Uterus (tissue), 4 donors: Measurements from ENCODE around the gene LRBA. TPM values are rescaled to one million over a fixed set of nuclear protein-coding genes. Genes with fewer than 3 reads are reported as not detected.
"Not testable (repeated sequence)": the region's sequence is repeated elsewhere in the genome, so short reads cannot be mapped to it uniquely, and the experiment has no call there.

Experiments used
- DNase-seq, 2 donors: peaks; one replicate each; pipeline ENCODE4 v3.0.0-alpha.2; 2019 to 2020
- H3K27ac ChIP-seq, 2 donors: fragments of 200-600 bp; sonication (generic); 1 replicate in 1 of 2; 2 replicates in 1 of 2; pipeline ENCODE4 v1.5.1; 2016 to 2018
- H3K27me3 ChIP-seq, 2 donors: fragments of 200-600 bp; sonication (generic); one replicate each; pipeline ENCODE4 v1.5.1; 2018 to 2019; ENCODE audit warnings: control low read depth in 1 of 2
- H3K36me3 ChIP-seq, 2 donors: fragments of 200-600 bp; sonication (generic); one replicate each; pipeline ENCODE4 v1.5.1; 2019; ENCODE audit warnings: control low read depth in 1 of 2
- H3K4me1 ChIP-seq, 2 donors: fragments of 200-600 bp; sonication (generic); one replicate each; pipeline ENCODE4 v1.5.1; 2018 to 2019; ENCODE audit warnings: control low read depth in 1 of 2
- H3K4me3 ChIP-seq, 2 donors: fragments of 200-600 bp; sonication (generic); 1 replicate in 1 of 2; 2 replicates in 1 of 2; pipeline ENCODE4 v1.5.1; 2018 to 2019; ENCODE audit warnings: mild to moderate bottlenecking in 1 of 2
- H3K9me3 ChIP-seq, 2 donors: fragments of 200-600 bp; sonication (generic); one replicate each; pipeline ENCODE4 v1.5.1; 2019; ENCODE audit warnings: control low read depth in 1 of 2
- POLR2A ChIP-seq, 2 donors: fragments of 450-650 bp; IDR thresholded peaks; one replicate each; pipeline ENCODE4 v1.6.1; 2016; ENCODE audit warnings: antibody characterized with exemption in 2 of 2, mild to moderate bottlenecking in 1 of 2, moderate library complexity in 1 of 2
- intact Hi-C: fragments of 100-400 bp; cut with DNase I; formaldehyde crosslinking; loops from one replicate; pipeline ENCODE4 v1.15.1; 2023; ENCODE audit warnings: low total_unique reads
- total RNA-seq, 4 donors: library from RNA; depleted of rRNA in 3 of 4; stranded (reverse); fragments of >200 nt in 3 of 4; gene quantifications; one replicate each; pipeline versions ENCODE4 v1.1.0 to v1.2.4, GENCODE V29; 2014 to 2023
- TF ChIP-seq, protein P1 (sequence below), 4 experiments: fragments of 200-600 bp in 2 of 4; fragments of 450-650 bp in 2 of 4; sonication (generic) in 2 of 4; IDR thresholded peaks; one replicate each; pipeline ENCODE4 v1.5.1; 2016 to 2019; ENCODE audit warnings: antibody characterized with exemption in 4 of 4, mild to moderate bottlenecking in 2 of 4, moderate library complexity in 1 of 4
- donor health status: DM: yes; HTN: yes; CAD: no.

The LRBA gene, protein sequence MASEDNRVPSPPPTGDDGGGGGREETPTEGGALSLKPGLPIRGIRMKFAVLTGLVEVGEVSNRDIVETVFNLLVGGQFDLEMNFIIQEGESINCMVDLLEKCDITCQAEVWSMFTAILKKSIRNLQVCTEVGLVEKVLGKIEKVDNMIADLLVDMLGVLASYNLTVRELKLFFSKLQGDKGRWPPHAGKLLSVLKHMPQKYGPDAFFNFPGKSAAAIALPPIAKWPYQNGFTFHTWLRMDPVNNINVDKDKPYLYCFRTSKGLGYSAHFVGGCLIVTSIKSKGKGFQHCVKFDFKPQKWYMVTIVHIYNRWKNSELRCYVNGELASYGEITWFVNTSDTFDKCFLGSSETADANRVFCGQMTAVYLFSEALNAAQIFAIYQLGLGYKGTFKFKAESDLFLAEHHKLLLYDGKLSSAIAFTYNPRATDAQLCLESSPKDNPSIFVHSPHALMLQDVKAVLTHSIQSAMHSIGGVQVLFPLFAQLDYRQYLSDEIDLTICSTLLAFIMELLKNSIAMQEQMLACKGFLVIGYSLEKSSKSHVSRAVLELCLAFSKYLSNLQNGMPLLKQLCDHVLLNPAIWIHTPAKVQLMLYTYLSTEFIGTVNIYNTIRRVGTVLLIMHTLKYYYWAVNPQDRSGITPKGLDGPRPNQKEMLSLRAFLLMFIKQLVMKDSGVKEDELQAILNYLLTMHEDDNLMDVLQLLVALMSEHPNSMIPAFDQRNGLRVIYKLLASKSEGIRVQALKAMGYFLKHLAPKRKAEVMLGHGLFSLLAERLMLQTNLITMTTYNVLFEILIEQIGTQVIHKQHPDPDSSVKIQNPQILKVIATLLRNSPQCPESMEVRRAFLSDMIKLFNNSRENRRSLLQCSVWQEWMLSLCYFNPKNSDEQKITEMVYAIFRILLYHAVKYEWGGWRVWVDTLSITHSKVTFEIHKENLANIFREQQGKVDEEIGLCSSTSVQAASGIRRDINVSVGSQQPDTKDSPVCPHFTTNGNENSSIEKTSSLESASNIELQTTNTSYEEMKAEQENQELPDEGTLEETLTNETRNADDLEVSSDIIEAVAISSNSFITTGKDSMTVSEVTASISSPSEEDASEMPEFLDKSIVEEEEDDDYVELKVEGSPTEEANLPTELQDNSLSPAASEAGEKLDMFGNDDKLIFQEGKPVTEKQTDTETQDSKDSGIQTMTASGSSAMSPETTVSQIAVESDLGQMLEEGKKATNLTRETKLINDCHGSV (N-terminal part only)
- 100 to 1,000 TPM in 1 of 4 donors, 10 to 100 TPM in 3; 32.0 to 126 (median 41.7) TPM for total RNA-seq

DNA sequence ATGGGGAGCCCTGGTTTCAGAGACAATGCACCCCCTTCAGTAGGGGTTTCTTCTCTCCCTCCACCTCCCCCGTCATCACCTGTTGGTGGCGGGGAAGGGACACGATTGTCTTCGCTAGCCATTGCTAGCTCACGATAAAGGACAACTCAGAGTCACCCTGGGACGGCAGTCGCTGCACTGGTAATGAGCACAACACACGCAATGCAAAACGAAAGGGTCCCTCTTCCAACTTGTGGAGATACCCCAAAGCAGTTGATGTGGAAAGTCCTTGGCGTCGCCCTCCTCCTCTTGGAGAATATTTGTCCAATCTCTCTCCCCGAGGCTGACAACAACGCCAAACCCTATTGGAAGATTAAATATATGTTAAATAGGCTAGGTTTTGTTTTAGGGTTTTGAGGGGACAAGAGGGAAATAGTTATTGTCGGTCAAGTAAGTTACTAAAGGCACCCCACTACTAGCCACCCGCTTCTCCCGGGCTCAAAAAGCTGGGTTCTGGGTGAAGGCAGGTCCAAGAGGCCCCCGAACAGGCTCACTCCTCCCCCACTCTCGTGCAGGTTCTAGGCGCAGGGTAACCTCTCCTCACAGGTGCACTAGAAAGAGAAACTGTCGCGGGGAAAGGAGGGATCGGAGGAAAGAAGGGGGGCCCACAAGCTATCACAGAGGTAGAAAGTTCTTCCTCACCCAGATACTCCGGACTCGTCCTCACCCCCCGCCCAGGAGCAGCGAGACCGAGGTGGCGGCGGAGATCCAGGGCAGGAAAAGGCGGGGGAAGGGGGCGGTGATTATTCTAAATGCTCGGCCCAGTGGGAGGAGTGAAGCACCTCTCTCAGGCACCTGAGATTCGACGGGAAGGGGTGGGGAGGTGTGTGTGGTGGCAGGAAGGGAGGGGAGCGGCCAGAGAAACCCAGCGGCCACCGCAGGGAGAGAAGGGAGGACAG is at the start of gene LRBA:
TSS of gene LRBA (minus strand) at position 764 of the 938 bp plus-strand sequence. CDS start at position 122, 642 bp downstream.
- intact Hi-C loops = no loop called here
- H3K4me1 ChIP-seq = no peaks in the 10 kb centered on the region

DNA sequence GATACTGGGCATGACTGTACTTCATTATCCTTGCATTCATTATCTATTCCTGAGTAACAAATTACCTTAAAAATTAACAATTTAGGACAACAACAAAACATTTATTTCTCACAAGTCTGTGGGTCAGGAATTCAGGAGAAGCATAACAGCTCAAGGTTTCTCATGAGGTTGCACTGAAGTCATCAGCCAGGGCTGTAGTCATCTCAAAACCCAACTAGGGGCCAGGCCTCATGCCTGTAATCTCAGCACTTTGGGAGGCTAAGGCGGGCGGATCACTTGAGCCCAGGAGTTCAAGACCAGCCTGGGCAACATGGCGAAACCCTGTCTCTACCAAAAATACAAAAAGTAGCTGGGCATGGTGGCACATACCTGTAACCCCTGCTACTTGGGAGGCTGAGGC is 48.1 kb upstream of the LRBA start:
- intact Hi-C loops, H3K4me1 ChIP-seq, H3K27ac ChIP-seq, H3K27me3 ChIP-seq, H3K4me3 ChIP-seq, DNase-seq, H3K36me3 ChIP-seq, H3K9me3 ChIP-seq: not testable (repeated sequence)

More for the DNA sequence above, at the start of gene LRBA:
- no peaks in the 10 kb centered on the region for H3K27me3 ChIP-seq
- H3K27ac ChIP-seq = peak within 1 kb of the TSS; percentile 92 to 96
- peak; percentile 60 to 70 for DNase-seq
- peak within 1 kb of the TSS; percentile 62 to 99 for H3K4me3 ChIP-seq
- TF ChIP-seq POLR2A (IDR thresholded peaks at IDR 0.05) = no peak
- TF ChIP-seq, protein P1, sequence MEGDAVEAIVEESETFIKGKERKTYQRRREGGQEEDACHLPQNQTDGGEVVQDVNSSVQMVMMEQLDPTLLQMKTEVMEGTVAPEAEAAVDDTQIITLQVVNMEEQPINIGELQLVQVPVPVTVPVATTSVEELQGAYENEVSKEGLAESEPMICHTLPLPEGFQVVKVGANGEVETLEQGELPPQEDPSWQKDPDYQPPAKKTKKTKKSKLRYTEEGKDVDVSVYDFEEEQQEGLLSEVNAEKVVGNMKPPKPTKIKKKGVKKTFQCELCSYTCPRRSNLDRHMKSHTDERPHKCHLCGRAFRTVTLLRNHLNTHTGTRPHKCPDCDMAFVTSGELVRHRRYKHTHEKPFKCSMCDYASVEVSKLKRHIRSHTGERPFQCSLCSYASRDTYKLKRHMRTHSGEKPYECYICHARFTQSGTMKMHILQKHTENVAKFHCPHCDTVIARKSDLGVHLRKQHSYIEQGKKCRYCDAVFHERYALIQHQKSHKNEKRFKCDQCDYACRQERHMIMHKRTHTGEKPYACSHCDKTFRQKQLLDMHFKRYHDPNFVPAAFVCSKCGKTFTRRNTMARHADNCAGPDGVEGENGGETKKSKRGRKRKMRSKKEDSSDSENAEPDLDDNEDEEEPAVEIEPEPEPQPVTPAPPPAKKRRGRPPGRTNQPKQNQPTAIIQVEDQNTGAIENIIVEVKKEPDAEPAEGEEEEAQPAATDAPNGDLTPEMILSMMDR (IDR thresholded peaks at IDR 0.05) = no peak
- no peaks in the 10 kb centered on the region for H3K9me3 ChIP-seq
- no peaks in the 10 kb centered on the region for H3K36me3 ChIP-seq

DNA sequence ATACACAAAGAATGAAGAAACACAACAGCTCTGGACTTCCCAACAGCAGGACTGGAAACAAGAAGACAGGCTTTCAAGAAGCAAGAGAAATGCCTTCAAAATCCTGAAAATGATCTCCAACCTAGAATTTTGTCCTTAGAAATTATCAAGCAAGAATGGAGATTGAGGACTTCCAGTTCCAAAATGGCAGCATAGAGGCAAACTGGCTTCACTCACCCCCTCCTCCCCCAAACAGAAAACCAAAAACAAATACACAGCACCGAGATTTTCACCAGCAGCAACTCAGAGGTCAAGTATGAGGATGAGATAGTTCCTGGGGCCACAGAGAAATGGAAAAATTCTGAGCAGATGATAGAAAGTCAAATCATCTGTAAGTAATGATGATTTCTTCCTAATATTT is 40.5 kb upstream of the LRBA start:
- Histone ChIP-seq H3K4me1 (no peaks in the 10 kb centered on the region), H3K36me3 (no peaks in the 10 kb centered on the region), H3K4me3 (no peak overlapping the region), H3K27me3 (no peaks in the 10 kb centered on the region), H3K27ac (no peak overlapping the region), H3K9me3 (no peaks in the 10 kb centered on the region)
- no peak for DNase-seq
- intact Hi-C loops = no loop called here
- TF ChIP-seq, protein P1 (IDR thresholded peaks at IDR 0.05) = no peak
- no peak for TF ChIP-seq POLR2A (IDR thresholded peaks at IDR 0.05)

DNA sequence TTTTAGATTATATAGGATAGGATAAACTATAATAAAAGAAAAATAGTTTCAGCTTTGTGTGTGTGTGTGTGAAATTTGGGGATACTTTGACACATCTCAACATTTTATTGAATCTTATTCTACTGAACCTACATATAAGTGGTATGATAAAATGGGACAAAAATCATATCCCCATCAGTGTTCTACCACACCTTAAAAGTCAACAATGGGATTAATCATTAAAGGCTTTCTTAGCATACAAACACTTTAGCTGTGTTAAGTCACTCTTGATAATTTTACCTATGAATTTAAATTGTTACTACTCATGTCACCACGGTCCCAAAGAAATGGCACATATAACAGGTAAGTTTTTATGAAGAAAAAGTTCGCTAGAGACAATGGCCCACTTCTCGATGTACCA is 37.7 kb upstream of the LRBA start:
- H3K27me3 ChIP-seq = no peaks in the 10 kb centered on the region
- intact Hi-C loops = no loop called here
- no peak overlapping the region for H3K27ac ChIP-seq
- H3K9me3 ChIP-seq = no peaks in the 10 kb centered on the region
- H3K36me3 ChIP-seq = no peaks in the 10 kb centered on the region
- no peaks in the 10 kb centered on the region for H3K4me1 ChIP-seq
- no peak for DNase-seq
- no peak overlapping the region for H3K4me3 ChIP-seq
- TF ChIP-seq, protein P1 (IDR thresholded peaks at IDR 0.05) = no peak
- TF ChIP-seq POLR2A (IDR thresholded peaks at IDR 0.05) = no peak
